Ectodermal cell (in vitro differentiated cells): Measurements from ENCODE around the gene IL36RN.
"Not testable (repeated sequence)": the region's sequence is repeated elsewhere in the genome, so short reads cannot be mapped to it uniquely, and the experiment has no call there.

Experiments used
- H3K27ac ChIP-seq: 2 replicates; pipeline ENCODE4 v1.7.0; 2013; ENCODE audit warnings: mild to moderate bottlenecking, low read depth, low read length; ENCODE audit not compliant: insufficient read depth, poor library complexity, severe bottlenecking
- H3K27me3 ChIP-seq: 2 replicates; pipeline ENCODE4 v1.7.0; 2013; ENCODE audit warnings: mild to moderate bottlenecking, low read length; ENCODE audit not compliant: insufficient read depth, control insufficient read depth, poor library complexity, severe bottlenecking
- H3K36me3 ChIP-seq: one replicate; pipeline ENCODE4 v1.7.0; 2013; ENCODE audit warnings: low read length; ENCODE audit not compliant: control insufficient read depth, insufficient read depth
- H3K4me1 ChIP-seq: one replicate; pipeline ENCODE4 v1.7.0; 2013; ENCODE audit warnings: low read length; ENCODE audit not compliant: control insufficient read depth, insufficient read depth
- H3K4me3 ChIP-seq: 2 replicates; pipeline ENCODE4 v1.7.0; 2013; ENCODE audit warnings: low read depth, low read length, control low read depth; ENCODE audit not compliant: insufficient read depth
- H3K9me3 ChIP-seq: 2 replicates; pipeline ENCODE4 v1.7.0; 2013; ENCODE audit warnings: mild to moderate bottlenecking, low read length, moderate library complexity; ENCODE audit not compliant: control insufficient read depth
- WGBS, 2 experiments: methylation state at CpG; one replicate each; pipeline ENCODE4 v1.1.7; 2013; ENCODE audit warnings: missing lambda C conversion rate in 2 of 2; 5-methylcytosine and 5-hydroxymethylcytosine counted together

Gene IL36RN

DNA sequence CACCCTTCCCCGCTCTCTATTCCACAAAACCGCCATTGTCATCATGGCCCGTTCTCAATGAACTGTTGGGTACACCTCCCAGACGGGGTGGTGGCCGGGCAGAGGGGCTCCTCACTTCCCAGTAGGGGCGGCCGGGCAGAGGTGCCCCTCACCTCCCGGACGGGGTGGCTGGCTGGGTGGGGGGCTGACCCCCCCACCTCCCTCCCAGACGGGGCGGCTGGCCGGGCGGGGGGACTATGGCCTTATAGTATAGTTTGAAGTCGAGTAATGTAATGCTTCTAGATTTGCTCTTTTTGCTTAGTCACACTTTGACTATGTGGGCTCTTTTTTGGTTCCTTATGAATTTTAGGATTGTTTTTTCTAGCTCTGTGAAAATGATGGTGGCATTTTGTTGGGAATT lies 37.3 kb downstream of the IL36RN start:
- WGBS, 2 experiments = 95 to 97% methylated on average over 6 to 9 of the region's 14 CpGs
- H3K4me1 ChIP-seq, H3K9me3 ChIP-seq, H3K4me3 ChIP-seq, H3K36me3 ChIP-seq, H3K27ac ChIP-seq, H3K27me3 ChIP-seq: not testable (repeated sequence)

DNA sequence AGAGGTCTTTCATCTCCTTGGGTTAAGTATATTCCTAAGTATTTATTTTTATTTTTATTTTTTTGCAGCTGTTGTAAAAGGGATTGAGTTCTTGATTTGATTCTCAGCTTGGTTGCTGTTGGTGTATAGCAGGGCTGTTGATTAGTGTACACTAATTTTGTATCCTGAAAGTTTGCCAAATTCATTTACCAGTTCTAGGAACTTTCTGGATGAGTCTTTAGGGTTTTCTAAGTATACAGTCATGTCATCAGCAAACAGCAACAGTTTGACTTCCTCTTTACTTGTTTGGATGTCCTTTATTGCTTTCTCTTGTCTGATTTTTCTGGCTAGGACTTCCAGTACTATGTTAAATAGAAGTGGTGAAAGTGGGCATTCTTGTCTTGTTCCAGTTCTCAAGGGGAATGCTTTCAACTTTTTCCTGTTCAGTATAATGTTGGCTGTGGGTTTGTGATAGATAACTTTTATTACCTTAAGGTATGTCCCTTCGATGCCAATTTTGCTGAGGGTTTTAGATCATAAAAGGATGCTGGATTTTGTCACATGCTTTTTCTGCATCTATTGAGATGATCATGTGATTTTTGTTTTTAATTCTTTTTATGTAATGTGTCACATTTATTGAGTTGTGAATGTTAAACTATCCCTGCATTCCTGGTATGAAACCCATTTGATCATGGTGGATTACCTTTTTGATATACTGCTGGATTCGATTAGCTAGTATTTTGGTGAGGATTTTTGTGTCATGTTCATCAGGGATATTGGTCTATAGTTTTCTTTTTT lies 38.0 kb downstream of the IL36RN start:
- H3K4me1 ChIP-seq, H3K27ac ChIP-seq, H3K27me3 ChIP-seq, H3K9me3 ChIP-seq, H3K36me3 ChIP-seq, H3K4me3 ChIP-seq: not testable (repeated sequence)
- WGBS, 2 experiments = 86 to 87% methylated on average over 2 of the region's 2 CpGs

DNA sequence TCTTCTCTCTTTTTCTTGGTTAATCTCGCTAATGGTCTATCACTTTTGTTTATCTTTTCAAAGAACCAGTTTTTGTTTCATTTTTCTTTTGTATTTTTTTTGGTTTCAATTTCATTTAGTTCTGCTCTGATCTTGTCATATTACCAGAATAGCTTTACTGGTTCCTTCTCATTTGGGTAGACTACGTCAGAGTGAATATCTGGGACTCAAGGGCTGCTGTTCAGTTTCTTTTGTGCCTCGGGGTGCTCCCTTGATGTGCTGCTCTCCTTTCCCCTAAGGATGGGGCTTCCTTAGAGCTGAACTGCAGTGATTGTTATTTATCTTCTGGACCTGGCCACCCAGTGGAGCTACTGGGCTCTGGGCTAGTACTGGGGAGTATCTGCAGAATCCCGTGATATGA lies 39.0 kb downstream of the IL36RN start:
- Histone ChIP-seq H3K27me3 (no peaks in the 10 kb centered on the region), H3K36me3 (no peaks in the 10 kb centered on the region), H3K27ac (no peak overlapping the region), H3K9me3 (peaks cover 2% of the 10 kb centered on the region), H3K4me3 (no peak overlapping the region), H3K4me1 (no peaks in the 10 kb centered on the region)
- 94 to 96% methylated on average over 3 to 4 of the region's 4 CpGs for WGBS, 2 experiments

DNA sequence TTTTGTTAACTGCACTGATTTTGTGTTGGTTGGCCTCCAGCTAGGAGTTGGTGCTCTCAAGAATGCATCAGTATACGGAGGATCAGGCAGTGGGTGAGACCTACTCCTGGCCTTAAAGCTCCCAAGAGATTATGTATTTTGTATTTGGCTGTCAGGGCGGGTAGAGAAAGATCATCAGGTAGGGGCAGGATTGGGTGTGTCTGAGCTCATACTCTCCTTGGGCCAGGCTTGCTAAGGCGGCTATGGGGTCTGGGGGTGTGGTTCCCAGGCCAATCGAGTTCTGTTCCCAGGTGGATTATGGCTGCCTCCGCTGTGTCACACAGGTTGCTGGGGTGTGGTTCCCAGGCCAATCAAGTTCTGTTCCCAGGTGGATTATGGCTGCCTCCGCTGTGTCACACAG lies 39.5 kb downstream of the IL36RN start:
- Histone ChIP-seq H3K36me3 (no peaks in the 10 kb centered on the region), H3K4me3 (no peak overlapping the region), H3K9me3 (peaks cover 2% of the 10 kb centered on the region), H3K27me3 (no peaks in the 10 kb centered on the region), H3K4me1 (no peaks in the 10 kb centered on the region), H3K27ac (no peak overlapping the region)
- 95 to 96% methylated on average over 6 of the region's 6 CpGs for WGBS, 2 experiments

DNA sequence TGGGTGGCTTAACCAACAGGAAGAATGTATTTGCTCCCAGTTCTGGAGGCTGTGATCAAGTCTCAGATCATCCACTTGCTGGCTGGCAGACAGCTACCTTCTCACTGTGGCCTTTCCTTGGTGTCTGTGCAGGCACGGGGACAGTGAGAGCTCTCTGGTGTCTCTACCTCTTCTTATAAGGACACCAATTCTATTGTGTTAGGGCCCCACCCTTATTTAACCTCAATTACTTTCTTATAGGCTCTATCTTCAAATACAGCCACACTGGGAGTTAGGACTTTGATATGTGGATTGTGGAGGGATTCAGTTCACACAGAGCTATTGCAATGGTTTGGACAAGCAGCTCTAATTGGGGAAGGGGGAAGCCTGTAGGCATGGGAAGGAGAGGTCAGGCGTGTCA lies 43.1 kb downstream of the IL36RN start:
- H3K4me3 ChIP-seq = no peak overlapping the region
- no peak overlapping the region for H3K27ac ChIP-seq
- WGBS, 2 experiments = 89 to 97% methylated on average over 2 of the region's 2 CpGs
- H3K9me3 ChIP-seq = peaks cover 2% of the 10 kb centered on the region
- no peaks in the 10 kb centered on the region for H3K36me3 ChIP-seq
- H3K27me3 ChIP-seq = no peaks in the 10 kb centered on the region
- H3K4me1 ChIP-seq = no peaks in the 10 kb centered on the region

DNA sequence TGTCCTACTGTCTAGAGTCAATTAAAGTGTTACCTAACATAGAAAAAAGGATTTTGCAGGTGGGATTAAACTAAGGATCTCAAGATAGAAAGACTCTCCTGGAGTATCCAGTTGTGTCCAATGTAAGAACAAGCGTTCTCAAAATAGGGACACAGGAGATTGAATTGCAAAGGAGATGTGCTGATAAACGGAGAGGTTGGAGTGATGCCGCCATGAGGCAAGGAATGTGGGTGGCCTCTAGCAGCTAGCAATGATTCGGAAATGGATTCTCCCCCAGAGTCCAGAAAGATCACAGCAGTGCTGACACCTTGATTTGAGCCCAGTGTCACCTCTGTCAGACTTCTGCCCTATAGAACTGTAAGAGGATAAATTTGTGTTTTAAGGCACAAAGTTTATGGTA lies 44.3 kb downstream of the IL36RN start:
- H3K4me1 ChIP-seq = no peaks in the 10 kb centered on the region
- no peaks in the 10 kb centered on the region for H3K27me3 ChIP-seq
- H3K4me3 ChIP-seq = no peak overlapping the region
- no peaks in the 10 kb centered on the region for H3K9me3 ChIP-seq
- no peak overlapping the region for H3K27ac ChIP-seq
- 94 to 96% methylated on average over 4 of the region's 4 CpGs for WGBS, 2 experiments
- no peaks in the 10 kb centered on the region for H3K36me3 ChIP-seq

DNA sequence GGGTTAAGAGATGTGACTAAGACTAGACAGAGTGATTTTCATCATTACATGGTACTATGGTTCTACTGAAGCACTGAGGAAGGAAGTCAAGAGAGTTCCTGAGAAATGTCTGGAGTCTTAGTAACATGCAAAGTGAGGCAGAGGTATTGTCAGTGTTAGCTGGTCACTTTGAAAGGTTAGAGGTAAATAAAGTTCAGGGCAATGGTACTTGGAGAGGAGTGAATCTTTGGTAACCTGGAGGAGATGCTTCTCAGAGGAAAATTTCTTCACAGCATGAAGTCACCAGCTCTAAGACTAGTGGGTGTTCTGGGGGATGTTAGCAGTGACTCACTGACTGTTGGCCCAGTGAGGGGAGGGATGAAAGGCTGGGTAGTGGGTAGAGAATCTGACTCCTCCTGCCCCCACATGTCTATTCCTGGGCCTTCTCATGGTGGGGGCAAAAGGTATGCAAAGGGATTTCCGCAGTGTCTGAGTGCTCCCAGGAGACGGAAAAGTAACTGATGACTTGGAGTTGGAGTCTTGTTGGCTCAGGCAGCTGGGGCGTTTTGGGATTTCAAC lies 45.1 kb downstream of the IL36RN start:
- Histone ChIP-seq H3K4me1 (no peaks in the 10 kb centered on the region), H3K36me3 (no peaks in the 10 kb centered on the region), H3K27me3 (no peaks in the 10 kb centered on the region), H3K9me3 (no peaks in the 10 kb centered on the region), H3K27ac (no peak overlapping the region), H3K4me3 (no peak overlapping the region)
- WGBS, 2 experiments = 86 to 93% methylated on average over 3 of the region's 3 CpGs

DNA sequence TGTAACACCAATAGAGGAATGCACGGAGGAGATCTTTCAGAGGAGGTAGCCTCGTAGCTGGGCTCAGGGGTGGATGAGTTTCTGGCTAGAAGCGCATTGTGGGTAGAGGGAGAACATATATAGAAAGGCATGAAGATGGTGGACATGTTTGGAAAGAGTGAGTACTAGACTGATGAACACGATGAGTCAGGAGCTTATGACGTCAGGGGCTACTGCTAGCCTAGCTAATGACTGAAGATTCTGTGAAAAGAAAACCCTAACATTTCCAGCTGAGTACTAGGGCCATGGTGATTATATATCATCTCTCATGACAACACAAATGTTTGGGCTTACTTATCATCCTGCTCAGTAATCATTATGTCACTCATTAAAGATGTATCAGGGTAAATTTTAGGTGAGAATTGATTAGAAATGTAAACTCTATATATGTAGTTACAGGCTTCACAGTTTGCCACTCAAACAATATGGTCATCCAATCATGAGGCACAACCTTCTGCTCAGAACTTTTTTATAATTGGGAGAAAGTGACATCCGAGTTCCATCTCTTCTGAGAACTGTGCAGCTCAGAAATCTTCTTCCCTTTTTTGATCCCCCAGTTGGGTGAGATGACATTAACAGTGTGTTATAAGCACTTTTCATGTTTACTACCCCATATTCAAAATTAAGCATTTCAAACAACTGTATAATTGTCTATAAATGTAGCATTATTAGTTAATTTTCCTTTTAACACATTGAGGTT lies 46.2 kb downstream of the IL36RN start:
- no peaks in the 10 kb centered on the region for H3K36me3 ChIP-seq
- H3K4me1 ChIP-seq = no peaks in the 10 kb centered on the region
- 85% methylated on average over 6 of the region's 6 CpGs for WGBS, 2 experiments
- H3K9me3 ChIP-seq = no peaks in the 10 kb centered on the region
- no peaks in the 10 kb centered on the region for H3K27me3 ChIP-seq
- H3K4me3 ChIP-seq = no peak overlapping the region
- no peak overlapping the region for H3K27ac ChIP-seq

DNA sequence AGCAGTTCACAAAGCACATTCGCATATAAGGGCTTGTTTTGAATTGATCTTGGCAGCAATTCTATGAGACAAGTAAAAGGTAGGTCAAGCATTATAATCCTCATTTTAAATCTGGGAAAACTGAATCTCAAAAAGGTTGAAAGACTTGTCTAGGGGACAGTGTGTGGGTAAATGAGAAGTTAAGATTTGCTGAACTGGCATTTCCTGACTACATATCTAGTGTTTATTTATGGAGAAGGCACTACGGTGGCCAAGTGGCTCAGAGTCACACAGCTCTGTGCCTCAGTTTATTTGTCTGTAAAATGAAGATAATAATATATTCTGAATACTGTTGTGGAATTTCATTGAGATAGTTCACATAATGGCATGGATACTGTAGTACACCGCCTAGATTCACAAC lies 52.1 kb downstream of the IL36RN start:
- Histone ChIP-seq H3K4me3 (no peak overlapping the region), H3K27me3 (no peaks in the 10 kb centered on the region), H3K9me3 (no peaks in the 10 kb centered on the region), H3K4me1 (no peaks in the 10 kb centered on the region), H3K27ac (no peak overlapping the region), H3K36me3 (no peaks in the 10 kb centered on the region)
- WGBS, 2 experiments = 95% methylated on average over 3 of the region's 3 CpGs

DNA sequence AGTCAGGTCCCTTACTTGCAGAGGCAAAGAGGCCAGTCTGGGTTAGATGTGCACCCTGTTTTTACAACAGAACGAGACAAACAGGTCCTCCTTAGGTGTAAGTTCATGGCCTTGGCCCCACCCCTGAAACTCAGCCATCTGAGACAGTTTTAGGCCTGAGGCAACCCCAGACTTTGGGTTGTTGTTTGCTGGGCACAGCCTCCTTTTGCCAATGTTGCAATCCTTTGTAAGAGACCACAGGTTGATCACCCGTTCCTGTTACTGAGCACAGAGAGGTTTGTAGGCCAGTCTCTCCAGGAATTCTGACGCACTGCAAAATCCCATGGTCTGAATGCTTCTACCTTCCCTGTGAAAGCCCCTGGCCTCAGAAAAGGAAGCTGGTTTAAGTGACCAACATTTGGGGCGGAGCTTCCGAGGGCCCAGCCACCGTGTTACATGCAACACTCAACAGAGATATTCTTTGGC lies 52.9 kb downstream of the IL36RN start:
- 83 to 85% methylated on average over 5 to 6 of the region's 6 CpGs for WGBS, 2 experiments
- no peaks in the 10 kb centered on the region for H3K36me3 ChIP-seq
- no peak overlapping the region for H3K27ac ChIP-seq
- H3K4me3 ChIP-seq = no peak overlapping the region
- no peaks in the 10 kb centered on the region for H3K4me1 ChIP-seq
- no peaks in the 10 kb centered on the region for H3K27me3 ChIP-seq
- H3K9me3 ChIP-seq = no peaks in the 10 kb centered on the region
